ENCODE measurements around the gene UMODL1. TPM values are rescaled to one million over a fixed set of nuclear protein-coding genes. Genes with fewer than 3 reads are reported as not detected.

Gene UMODL1
- total and polyA plus RNA-seq, 9 donors, result 0.01 to 2.2 (median 0.24) TPM; not detected in 5

GRCh38 chr21:42118901-42119300, 47.8 kb downstream of the UMODL1 start:
- H3K27me3 ChIP-seq, result no peaks in the 10 kb centered on the region
- no peaks in the 10 kb centered on the region for H3K4me1 ChIP-seq (ENCODE audit: insufficient read depth)
- no peaks in the 10 kb centered on the region for H3K9me3 ChIP-seq
- no peak overlapping the region for H3K4me3 ChIP-seq
- WGBS, 3 donors, result 29 to 37% (median 30%) methylated on average over 15 of the region's 15 CpGs
- TF ChIP-seq EP300 (IDR thresholded peaks at IDR 0.05) (no peak), POLR2A (IDR thresholded peaks at IDR 0.05) (no peak)
- TF ChIP-seq, protein P1, sequence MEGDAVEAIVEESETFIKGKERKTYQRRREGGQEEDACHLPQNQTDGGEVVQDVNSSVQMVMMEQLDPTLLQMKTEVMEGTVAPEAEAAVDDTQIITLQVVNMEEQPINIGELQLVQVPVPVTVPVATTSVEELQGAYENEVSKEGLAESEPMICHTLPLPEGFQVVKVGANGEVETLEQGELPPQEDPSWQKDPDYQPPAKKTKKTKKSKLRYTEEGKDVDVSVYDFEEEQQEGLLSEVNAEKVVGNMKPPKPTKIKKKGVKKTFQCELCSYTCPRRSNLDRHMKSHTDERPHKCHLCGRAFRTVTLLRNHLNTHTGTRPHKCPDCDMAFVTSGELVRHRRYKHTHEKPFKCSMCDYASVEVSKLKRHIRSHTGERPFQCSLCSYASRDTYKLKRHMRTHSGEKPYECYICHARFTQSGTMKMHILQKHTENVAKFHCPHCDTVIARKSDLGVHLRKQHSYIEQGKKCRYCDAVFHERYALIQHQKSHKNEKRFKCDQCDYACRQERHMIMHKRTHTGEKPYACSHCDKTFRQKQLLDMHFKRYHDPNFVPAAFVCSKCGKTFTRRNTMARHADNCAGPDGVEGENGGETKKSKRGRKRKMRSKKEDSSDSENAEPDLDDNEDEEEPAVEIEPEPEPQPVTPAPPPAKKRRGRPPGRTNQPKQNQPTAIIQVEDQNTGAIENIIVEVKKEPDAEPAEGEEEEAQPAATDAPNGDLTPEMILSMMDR (IDR thresholded peaks at IDR 0.05), result no peak
- no peaks in the 10 kb centered on the region for H3K36me3 ChIP-seq
- no peak for DNase-seq
- H3K27ac ChIP-seq, result no peak overlapping the region
- intact Hi-C loops (cut with DNase I), result loop anchor here in 3 of 4 donors (5.0 to 10.0 kb wide), 3 partner anchors 184 to 494 kb away; no protein-coding TSS in a partner anchor

GRCh38 chr21:42120101-42120902, 49.2 kb downstream of the UMODL1 start:
- intact Hi-C loops (cut with DNase I), result loop anchor here in 1 of 4 donors (5.0 kb wide), 1 partner anchor 518 kb away; no protein-coding TSS in a partner anchor
- no peak overlapping the region for H3K4me3 ChIP-seq
- DNase-seq, result no peak
- H3K27me3 ChIP-seq, result no peaks in the 10 kb centered on the region
- no peaks in the 10 kb centered on the region for H3K4me1 ChIP-seq (ENCODE audit: insufficient read depth)
- WGBS, 3 donors, result 63 to 72% (median 71%) methylated on average over 11 of the region's 11 CpGs
- no peaks in the 10 kb centered on the region for H3K36me3 ChIP-seq
- H3K9me3 ChIP-seq, result no peaks in the 10 kb centered on the region
- no peak overlapping the region for H3K27ac ChIP-seq
- TF ChIP-seq EP300 (IDR thresholded peaks at IDR 0.05) (no peak), POLR2A (IDR thresholded peaks at IDR 0.05) (no peak)
- TF ChIP-seq, protein P1 (IDR thresholded peaks at IDR 0.05), result no peak

GRCh38 chr21:42120903-42121535, 49.9 kb downstream of the UMODL1 start:
- TF ChIP-seq EP300 (IDR thresholded peaks at IDR 0.05) (no peak), POLR2A (IDR thresholded peaks at IDR 0.05) (no peak)
- TF ChIP-seq, protein P1 (IDR thresholded peaks at IDR 0.05), result no peak
- Histone ChIP-seq H3K27ac (no peak overlapping the region), H3K36me3 (no peaks in the 10 kb centered on the region), H3K9me3 (no peaks in the 10 kb centered on the region), H3K27me3 (no peaks in the 10 kb centered on the region), H3K4me1 (ENCODE audit: insufficient read depth) (no peaks in the 10 kb centered on the region), H3K4me3 (no peak overlapping the region)
- intact Hi-C loops (cut with DNase I), result loop anchor here in 1 of 4 donors (5.0 kb wide), 1 partner anchor 519 kb away; no protein-coding TSS in a partner anchor
- no peak for DNase-seq
- WGBS, 3 donors, result 31 to 35% (median 31%) methylated on average over 13 of the region's 13 CpGs

- H3K27ac ChIP-seq, result no peak overlapping the region
- 79 to 93% (median 83%) methylated on average over 4 of the region's 4 CpGs for WGBS, 3 donors
- no peaks in the 10 kb centered on the region for H3K27me3 ChIP-seq
- H3K36me3 ChIP-seq, result no peaks in the 10 kb centered on the region
- no peaks in the 10 kb centered on the region for H3K9me3 ChIP-seq
- H3K4me3 ChIP-seq, result no peak overlapping the region
- TF ChIP-seq POLR2A (IDR thresholded peaks at IDR 0.05) (no peak), EP300 (IDR thresholded peaks at IDR 0.05) (no peak)
- TF ChIP-seq, protein P1 (IDR thresholded peaks at IDR 0.05), result no peak
- intact Hi-C loops (cut with DNase I), result loop anchor here in 2 of 4 donors (2.0 to 5.0 kb wide), 2 partner anchors 513 to 519 kb away; no protein-coding TSS in a partner anchor
- H3K4me1 ChIP-seq (ENCODE audit: insufficient read depth), result no peaks in the 10 kb centered on the region
- DNase-seq, result no peak
Measured at GRCh38 chr21:42121794-42122193, 50.7 kb downstream of the UMODL1 start.

All from ovary (tissue), 9 donors.